KG1 (cell line): ENCODE measurements around the gene KLHDC1.
"Not testable (repeated sequence)": the region's sequence is repeated elsewhere in the genome, so short reads cannot be mapped to it uniquely, and the experiment has no call there.

Source experiments
- DNase-seq: peaks from one replicate; lab custom pipeline; 2025; lab: John Stamatoyannopoulos, UW

KLHDC1 gene, protein sequence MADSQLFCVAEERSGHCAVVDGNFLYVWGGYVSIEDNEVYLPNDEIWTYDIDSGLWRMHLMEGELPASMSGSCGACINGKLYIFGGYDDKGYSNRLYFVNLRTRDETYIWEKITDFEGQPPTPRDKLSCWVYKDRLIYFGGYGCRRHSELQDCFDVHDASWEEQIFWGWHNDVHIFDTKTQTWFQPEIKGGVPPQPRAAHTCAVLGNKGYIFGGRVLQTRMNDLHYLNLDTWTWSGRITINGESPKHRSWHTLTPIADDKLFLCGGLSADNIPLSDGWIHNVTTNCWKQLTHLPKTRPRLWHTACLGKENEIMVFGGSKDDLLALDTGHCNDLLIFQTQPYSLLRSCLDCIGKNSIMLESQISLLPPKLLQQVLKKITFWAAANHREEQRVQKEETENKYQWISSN

DNA sequence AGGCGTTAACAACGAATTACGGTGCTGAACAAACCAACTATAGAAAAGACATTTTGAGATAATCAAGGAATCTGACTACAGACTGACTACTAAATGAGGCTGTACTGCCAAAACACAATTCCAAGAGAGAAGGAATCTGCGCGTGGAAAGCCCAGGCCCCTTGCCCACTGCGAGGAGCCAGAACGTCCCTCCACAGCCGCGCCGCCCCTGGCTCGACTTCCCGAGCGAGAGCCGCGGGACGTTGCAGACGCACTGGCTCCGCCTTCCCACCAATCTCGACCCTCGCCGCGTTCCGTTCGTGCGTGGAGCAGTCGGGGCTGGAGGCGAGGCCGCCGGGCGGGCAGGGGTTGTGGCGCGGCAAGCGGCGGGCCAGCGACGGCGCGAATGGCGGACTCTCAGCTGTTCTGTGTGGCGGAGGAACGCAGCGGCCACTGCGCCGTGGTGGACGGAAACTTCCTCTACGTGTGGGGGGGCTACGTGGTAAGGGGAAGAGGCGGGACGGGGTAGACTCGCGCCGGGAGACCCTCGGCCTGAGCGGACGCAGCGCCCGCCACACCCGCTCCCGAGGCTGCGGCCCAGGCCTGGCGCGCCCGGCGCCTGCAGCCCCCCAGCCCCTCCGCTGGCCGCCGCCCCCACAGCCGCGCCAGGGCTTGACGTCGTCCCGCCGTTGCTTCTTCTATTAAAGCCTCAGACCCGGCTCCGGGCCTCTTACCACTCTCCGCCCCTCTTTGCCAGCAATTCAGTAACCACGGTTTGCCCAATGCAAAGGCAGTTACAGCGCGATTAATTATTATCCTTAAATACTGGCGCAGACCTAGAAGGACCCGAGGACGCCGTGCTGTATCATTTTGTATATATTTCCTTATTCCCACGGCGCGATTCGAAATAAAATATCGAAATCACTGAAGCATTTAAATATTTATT lies at the start of gene KLHDC1:
Gene KLHDC1, plus strand, starts transcription at position 310 of the 924 bp plus-strand sequence. Its CDS starts 75 bp downstream, at position 385.
- DNase-seq: peak; percentile 29

DNA sequence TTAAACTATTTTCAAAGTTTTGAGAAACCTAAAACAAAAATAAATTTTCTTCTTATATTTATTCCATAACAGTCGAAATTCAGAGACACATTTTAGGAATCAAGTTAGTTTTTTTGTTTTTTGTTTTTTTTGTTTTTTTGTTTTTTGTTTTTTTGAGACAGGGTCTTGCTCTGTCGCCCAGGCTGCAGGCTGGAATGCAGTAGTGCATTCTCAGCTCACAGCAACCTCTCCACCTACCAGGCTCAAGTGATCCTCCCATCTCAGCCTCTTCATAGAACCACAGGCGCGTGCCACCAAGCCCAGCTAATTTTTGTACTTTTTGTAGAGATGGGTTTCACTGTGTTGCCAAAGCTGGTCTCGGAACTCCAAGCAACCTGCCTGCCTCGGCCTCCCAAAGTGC lies 39.4 kb upstream of the KLHDC1 start:
- DNase-seq: no peak

- DNase-seq: no peak
Measured at GRCh38 chr14:49654511-49654910, 38.4 kb upstream of the KLHDC1 start.

DNA sequence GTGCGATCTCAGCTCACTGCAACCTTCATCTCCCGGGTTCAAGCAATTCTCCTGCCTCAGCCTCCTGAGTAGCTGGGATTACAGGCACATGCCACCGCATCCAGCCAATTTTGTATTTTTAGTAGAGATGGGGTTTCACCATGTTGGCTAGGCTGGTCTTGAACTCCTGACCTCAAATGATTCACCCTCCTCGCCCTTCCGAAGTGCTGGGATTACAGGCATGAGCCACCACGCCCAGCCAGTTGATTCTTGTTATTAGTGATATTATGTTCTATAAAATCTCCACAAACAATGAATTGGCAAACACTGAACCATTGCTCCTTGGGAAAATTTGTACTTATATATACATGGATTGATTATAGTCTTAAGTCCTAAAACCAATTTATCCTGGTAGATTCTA lies 35.4 kb upstream of the KLHDC1 start:
- not testable (repeated sequence) for DNase-seq

- DNase-seq: no peak
Measured at GRCh38 chr14:49659526-49660455, 33.1 kb upstream of the KLHDC1 start.

- DNase-seq: no peak
Measured at GRCh38 chr14:49670475-49670874, 22.4 kb upstream of the KLHDC1 start.

DNA sequence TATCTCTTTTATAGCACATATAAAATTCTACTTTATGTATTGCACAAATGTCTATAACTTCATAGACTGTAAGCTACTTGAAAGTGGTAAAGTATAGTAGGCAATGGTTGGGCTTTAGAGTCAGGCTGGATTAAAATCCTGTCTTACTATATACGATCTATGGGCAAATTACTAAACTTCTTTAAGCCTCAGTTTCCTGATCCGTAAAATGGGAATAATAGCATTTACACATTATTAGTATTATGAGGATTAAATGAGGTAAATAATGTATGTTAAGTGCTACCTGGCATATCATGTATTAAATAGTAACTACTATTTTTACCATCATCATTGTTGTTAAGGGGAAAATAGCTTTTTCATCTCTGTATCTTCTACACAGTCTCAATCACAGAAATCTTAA lies 19.3 kb upstream of the KLHDC1 start:
- DNase-seq: no peak

GRCh38 chr14:49677643-49678042 lies 15.3 kb upstream of the KLHDC1 start:
- no peak for DNase-seq

- DNase-seq: no peak
Measured at GRCh38 chr14:49679271-49679670, 13.6 kb upstream of the KLHDC1 start.

DNA sequence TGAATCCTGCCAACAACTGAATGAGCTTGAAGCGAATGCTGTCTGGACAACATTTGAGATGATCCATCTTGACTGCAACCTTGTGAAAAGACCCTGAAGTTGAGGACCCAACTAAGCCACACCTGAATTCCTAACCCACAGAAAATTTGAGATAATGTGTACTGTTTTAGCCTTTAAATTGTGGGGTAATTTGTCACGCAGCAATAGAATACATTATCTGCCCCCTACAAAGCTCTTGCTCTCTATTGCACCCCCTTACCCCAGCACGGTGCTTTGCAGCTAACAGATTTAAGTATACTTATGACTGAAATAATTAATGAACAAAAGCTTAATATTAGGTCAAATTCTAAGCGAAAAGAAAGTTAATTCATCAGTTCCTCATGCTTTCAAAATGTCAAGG lies 6.5 kb upstream of the KLHDC1 start:
- DNase-seq: no peak

- DNase-seq: peak; percentile 67
Measured at GRCh38 chr14:49687942-49688700, 4.8 kb upstream of the KLHDC1 start, which contains the start of gene POLE2. Gene POLE2, minus strand, starts transcription at chr14:49688214. Its CDS starts 11 bp downstream, at chr14:49688203.

DNA sequence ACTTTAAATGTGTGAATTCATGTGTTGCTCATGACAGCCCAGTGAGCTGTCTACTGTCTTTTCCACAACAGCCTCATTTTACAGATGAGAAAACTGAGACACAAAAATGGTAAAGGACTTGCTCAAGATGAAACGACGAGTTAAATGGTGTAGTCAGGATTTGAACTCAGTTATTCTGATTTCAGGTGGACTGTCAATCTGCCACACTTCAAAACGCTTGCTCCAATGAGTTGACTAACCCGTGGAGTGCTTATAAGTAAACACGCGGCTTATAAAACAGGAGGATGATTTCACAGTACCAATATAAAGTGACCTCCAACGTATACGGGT lies 4.3 kb upstream of the KLHDC1 start:
- DNase-seq: no peak

DNA sequence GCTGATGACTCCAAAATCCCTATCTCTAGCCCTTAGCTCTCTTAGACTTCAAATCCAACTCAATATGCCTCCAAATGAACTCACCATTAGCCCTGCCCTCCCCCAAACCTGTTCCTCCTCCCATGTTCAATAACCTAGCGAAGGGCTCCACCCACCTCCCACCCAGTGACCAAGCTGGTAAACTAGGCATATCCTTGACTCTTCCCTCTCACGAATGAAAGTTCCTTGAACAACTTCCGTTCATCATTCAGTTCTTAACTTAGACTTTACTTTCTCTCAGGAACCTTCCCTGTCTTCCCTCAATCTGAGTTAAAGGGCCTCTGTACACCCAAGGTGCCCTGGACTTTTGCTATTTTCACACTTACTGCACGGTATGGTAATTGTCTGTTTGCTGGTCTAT lies 1.9 kb upstream of the KLHDC1 start:
- no peak for DNase-seq

DNA sequence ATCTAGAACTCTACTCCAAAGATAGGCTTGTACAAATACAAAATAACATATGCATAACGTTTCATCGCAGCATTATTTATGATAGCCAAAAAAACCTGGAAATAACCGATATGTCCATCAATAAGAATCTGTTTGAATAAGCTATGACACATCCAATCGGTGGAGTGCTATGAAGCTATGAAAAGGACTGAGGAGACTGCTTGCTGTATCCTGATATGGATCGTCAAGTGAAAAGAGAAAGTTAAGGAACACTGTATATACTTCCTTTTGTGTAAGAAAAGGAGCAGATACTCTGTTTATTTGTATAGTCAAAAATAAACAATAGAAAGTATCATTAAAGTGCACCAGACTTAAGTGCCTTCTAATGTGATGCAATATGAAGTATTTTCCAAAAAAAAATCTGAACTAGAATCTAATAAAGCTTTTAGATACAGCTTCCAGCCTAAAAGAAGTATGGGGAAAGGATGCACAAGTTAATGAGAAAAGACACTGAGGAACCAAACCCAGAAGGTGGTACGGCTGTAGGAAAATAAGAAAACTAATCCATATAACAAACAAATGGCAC lies 645 bp upstream of the KLHDC1 start:
- DNase-seq: no peak

DNA sequence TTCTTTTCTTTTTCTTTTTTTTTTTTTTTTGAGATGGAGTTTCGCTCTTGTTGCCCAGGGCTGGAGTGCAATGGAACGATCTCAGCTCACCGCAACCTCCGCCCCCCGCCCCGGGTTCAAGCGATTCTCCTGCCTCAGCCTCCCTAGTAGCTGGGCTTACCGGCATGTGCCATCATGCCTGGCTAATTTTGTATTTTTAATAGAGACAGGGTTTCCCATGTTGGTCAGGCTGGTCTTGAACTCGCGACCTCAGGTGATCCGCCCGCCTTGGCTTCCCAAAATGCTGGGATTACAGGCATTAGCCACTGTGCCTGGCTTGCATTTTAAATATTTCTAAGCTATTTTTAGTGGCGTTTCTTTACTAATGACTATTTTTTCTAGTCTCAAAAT lies 810 bp downstream of the KLHDC1 start:
- DNase-seq: not testable (repeated sequence)

DNA sequence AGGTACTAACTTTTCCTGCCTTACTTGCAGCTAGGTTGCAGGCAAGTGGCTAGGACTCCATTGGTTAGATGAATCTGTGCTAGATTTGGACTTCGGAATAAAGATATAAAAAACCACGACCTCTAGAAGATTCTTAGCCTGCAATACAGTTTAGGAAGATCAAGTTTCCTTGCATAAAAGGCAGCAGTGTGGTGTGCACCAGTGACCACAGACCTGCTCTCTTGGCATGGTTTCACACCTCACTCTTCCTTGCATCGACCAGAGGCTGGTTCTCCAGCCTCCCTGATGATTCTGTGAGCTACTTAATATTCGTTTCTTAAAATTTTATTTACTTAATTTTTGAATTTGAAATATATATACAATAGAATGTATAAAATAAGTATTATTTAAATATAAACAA lies 9.8 kb downstream of the KLHDC1 start:
- no peak for DNase-seq

- DNase-seq: no peak
Measured at GRCh38 chr14:49703965-49704364, 11.0 kb downstream of the KLHDC1 start.

- not testable (repeated sequence) for DNase-seq
Measured at GRCh38 chr14:49704471-49704870, 11.6 kb downstream of the KLHDC1 start.

- not testable (repeated sequence) for DNase-seq
Measured at GRCh38 chr14:49710993-49711392, 18.1 kb downstream of the KLHDC1 start.

DNA sequence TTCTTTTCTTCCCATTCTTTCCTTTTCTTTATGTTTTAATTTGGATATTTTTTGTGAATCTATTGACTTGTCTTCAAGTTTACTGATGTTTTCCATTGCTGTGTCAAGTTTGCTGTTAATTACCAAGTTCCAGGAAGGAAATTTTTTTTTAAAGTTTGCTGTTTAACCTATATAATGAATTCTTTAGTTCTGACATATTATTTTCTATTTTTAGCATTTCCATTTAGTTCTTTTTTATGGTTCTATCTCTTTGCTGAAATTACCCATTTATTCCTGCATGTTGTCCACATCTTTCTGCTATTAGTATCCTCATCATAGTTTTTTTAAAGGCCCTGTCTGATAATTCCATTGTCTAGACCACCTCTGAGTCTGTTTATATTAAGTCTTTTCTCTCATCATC lies 27.8 kb downstream of the KLHDC1 start:
- no peak for DNase-seq
